ENCODE measurements around the gene PKNOX2. TPM values are rescaled to one million over a fixed set of nuclear protein-coding genes. Genes with fewer than 3 reads are reported as not detected.

PKNOX2 gene
- total and polyA plus RNA-seq, 4 donors, result 0.14 to 0.29 (median 0.24) TPM

- TF ChIP-seq ATF3 (IDR thresholded peaks at IDR 0.05) (no peak), HNF4A (conservative IDR thresholded peaks at IDR 0.05) (no peak), YY1 (IDR thresholded peaks at IDR 0.05) (no peak), GABPA (IDR thresholded peaks at IDR 0.05 in 1 of 2, conservative IDR thresholded peaks at IDR 0.05 in 1 of 2) (no peak), EGR1 (IDR thresholded peaks at IDR 0.05; ENCODE audit: low read depth in 2 of 2) (no peak), CTCF (IDR thresholded peaks at IDR 0.05; ENCODE audit: low read depth, low read length, missing input control) (no peak), NR2F2 (IDR thresholded peaks at IDR 0.05) (no peak), REST (IDR thresholded peaks at IDR 0.05) (no peak), FOXA2 (IDR thresholded peaks at IDR 0.05) (no peak), FOXA1 (IDR thresholded peaks at IDR 0.05) (no peak), HNF4G (IDR thresholded peaks at IDR 0.05) (no peak), RAD21 (IDR thresholded peaks at IDR 0.05) (no peak)
- TF ChIP-seq, protein P1, sequence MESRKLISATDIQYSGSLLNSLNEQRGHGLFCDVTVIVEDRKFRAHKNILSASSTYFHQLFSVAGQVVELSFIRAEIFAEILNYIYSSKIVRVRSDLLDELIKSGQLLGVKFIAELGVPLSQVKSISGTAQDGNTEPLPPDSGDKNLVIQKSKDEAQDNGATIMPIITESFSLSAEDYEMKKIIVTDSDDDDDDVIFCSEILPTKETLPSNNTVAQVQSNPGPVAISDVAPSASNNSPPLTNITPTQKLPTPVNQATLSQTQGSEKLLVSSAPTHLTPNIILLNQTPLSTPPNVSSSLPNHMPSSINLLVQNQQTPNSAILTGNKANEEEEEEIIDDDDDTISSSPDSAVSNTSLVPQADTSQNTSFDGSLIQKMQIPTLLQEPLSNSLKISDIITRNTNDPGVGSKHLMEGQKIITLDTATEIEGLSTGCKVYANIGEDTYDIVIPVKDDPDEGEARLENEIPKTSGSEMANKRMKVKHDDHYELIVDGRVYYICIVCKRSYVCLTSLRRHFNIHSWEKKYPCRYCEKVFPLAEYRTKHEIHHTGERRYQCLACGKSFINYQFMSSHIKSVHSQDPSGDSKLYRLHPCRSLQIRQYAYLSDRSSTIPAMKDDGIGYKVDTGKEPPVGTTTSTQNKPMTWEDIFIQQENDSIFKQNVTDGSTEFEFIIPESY (IDR thresholded peaks at IDR 0.05), result no peak
- H3K4me3 ChIP-seq (ENCODE audit: low read depth in 1 of 3, low read length in 3 of 3), result no peak overlapping the region
- no peaks in the 10 kb centered on the region for H3K27me3 ChIP-seq (ENCODE audit: control insufficient read depth in 4 of 4, insufficient read depth in 4 of 4, low read length in 3 of 4)
- H3K9me3 ChIP-seq (ENCODE audit: control insufficient read depth in 4 of 4, low read length in 3 of 4), result no peaks in the 10 kb centered on the region
- H3K36me3 ChIP-seq (ENCODE audit: control insufficient read depth in 4 of 4, insufficient read depth in 3 of 4, low read depth in 1 of 4, low read length in 3 of 4), result no peaks in the 10 kb centered on the region
- no peak overlapping the region for H3K27ac ChIP-seq (ENCODE audit: low read depth in 1 of 2, low read length in 2 of 2)
- WGBS, result 94% methylated on average over 8 of the region's 8 CpGs
- DNase-seq (ENCODE audit: low spot score), result no peak
- no peaks in the 10 kb centered on the region for H3K4me1 ChIP-seq (ENCODE audit: control insufficient read depth in 4 of 4, insufficient read depth in 4 of 4, low read length in 3 of 4)
- H3K9ac ChIP-seq (ENCODE audit: low read depth in 1 of 2, low read length in 2 of 2), result no peak overlapping the region
Measured at GRCh38 chr11:125202977-125203376, 38.4 kb downstream of the PKNOX2 start.

DNA sequence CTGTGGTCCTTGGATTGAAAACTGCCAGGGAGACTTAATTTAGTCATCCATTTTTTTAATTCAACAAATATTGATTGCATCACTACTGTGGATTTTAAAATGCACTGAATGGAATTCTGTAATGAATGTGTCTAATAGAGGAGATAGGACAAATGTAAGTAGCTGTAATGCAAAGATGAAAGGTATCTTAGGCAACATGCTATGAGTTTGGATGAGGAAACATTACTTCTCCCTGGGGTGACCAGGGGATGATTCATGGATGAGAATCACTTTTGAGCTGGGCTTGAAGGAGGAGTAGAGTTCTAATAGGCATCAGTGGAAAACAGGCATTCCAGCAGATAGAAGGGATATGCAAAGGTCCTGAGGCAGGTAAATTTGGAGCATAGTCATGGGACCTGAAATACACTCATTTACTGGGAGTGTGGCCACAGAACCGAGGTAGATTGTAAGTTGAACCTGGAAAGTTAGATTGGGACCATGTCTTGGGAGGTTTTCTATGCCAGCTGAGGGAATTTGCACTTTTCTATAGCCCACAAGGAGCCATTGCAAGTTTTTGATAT, 43.4 kb downstream of the PKNOX2 start:
- DNase-seq (ENCODE audit: low spot score), result no peak
- 50% methylated on average over 1 of the region's 1 CpG for WGBS
- Histone ChIP-seq H3K4me3 (ENCODE audit: low read depth in 1 of 3, low read length in 3 of 3) (no peak overlapping the region), H3K27me3 (ENCODE audit: control insufficient read depth in 4 of 4, insufficient read depth in 4 of 4, low read length in 3 of 4) (no peaks in the 10 kb centered on the region), H3K27ac (ENCODE audit: low read depth in 1 of 2, low read length in 2 of 2) (no peak overlapping the region), H3K9ac (ENCODE audit: low read depth in 1 of 2, low read length in 2 of 2) (no peak overlapping the region), H3K36me3 (ENCODE audit: control insufficient read depth in 4 of 4, insufficient read depth in 3 of 4, low read depth in 1 of 4, low read length in 3 of 4) (no peaks in the 10 kb centered on the region), H3K9me3 (ENCODE audit: control insufficient read depth in 4 of 4, low read length in 3 of 4) (no peaks in the 10 kb centered on the region), H3K4me1 (ENCODE audit: control insufficient read depth in 4 of 4, insufficient read depth in 4 of 4, low read length in 3 of 4) (no peaks in the 10 kb centered on the region)
- TF ChIP-seq YY1 (IDR thresholded peaks at IDR 0.05), result no peak
- no peak for TF ChIP-seq RAD21 (IDR thresholded peaks at IDR 0.05)
- TF ChIP-seq MAX (IDR thresholded peaks at IDR 0.05), result no peak
- no peak for TF ChIP-seq EGR1 (IDR thresholded peaks at IDR 0.05; ENCODE audit: low read depth in 2 of 2)
